ENCODE measurements around the gene SCAF1.

DNA sequence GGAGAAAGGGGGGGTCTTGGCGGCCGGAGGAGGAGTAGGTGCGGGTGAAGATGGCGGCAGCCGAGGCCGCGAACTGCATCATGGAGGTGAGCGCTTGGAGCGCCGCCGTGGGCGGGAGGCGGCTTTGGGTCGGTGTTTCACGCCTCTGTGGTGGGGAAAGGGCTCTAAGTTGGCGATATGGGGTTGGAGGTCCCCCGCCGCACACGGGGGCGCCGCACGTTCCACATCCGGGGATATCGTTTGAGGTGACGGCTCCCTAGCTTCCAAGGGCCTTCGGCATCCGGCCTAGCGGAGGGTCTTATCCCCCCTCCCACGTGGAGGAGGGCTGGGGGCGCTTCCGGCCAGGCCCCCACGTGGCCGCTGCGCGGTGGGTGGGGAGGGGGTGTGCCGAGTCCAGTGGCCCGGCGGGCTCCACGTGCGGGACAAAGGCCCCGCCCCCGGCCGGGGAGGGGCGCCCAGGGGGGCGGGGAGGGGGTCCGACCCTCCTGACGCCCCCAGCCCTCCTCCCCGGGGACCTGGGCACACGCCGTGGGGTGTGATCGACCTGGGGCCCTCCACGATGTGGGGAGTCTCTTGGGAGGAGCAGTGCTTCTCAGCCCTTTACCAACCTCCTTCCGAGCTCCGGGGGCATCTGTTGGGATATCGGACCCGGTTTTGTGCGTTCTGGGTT lies 35.4 kb downstream of the SCAF1 start, which contains the start of gene PRMT1:
- TF ChIP-seq CTCF (IDR thresholded peaks at IDR 0.05; ENCODE audit: poor library complexity, severe bottlenecking) (peak; percentile 45), RAD21 (conservative IDR thresholded peaks at IDR 0.05) (no peak), EZH2 (IDR thresholded peaks at IDR 0.05; ENCODE audit: borderline replicate concordance, insufficient read depth, low read length, poor library complexity, severe bottlenecking) (no peak), TAF1 (IDR thresholded peaks at IDR 0.05; ENCODE audit: low read depth) (peak; percentile 50), SMC3 (conservative IDR thresholded peaks at IDR 0.05; ENCODE audit: poor library complexity) (no peak), POLR2AphosphoS5 (IDR thresholded peaks at IDR 0.05) (peak; percentile 98), EP300 (conservative IDR thresholded peaks at IDR 0.05; ENCODE audit: poor library complexity, severe bottlenecking) (peak; percentile 48), REST (IDR thresholded peaks at IDR 0.05; ENCODE audit: borderline replicate concordance) (peak; percentile 64), MXI1 (conservative IDR thresholded peaks at IDR 0.05; ENCODE audit: poor library complexity, severe bottlenecking) (peak; percentile 96)
